ENCODE data around the gene MICOS13. TPM values are rescaled to one million over a fixed set of nuclear protein-coding genes. Genes with fewer than 3 reads are reported as not detected.

Gene MICOS13
- total and polyA plus RNA-seq, 2 donors (not counting 3 experiments of a cell fraction or from before 2014, with no cell fraction given), result 55.3 to 86.1 TPM

GRCh38 chr19:5651361-5651760, 29.0 kb downstream of the MICOS13 start:
- Histone ChIP-seq H3K4me3 (replicated peaks in 1 of 3; ENCODE audit: insufficient read depth in 1 of 3, low read depth in 1 of 3, low read length in 3 of 3) (no peak overlapping the region), H3K9ac (replicated peaks; ENCODE audit: extremely low read depth, insufficient read depth, low read length) (no peak overlapping the region), H2AFZ (ENCODE audit: low read depth, low read length) (no peak overlapping the region), H3K27me3 (ENCODE audit: control insufficient read depth in 2 of 2, insufficient read depth in 2 of 2, low read length in 2 of 2) (no peaks in the 10 kb centered on the region), H3K79me2 (ENCODE audit: control insufficient read depth, insufficient read depth, low read length) (peaks cover 14% of the 10 kb centered on the region), H3K4me1 (ENCODE audit: control insufficient read depth, extremely low read depth, insufficient read depth, low read length) (no peaks in the 10 kb centered on the region), H3K36me3 (ENCODE audit: control insufficient read depth in 2 of 2, extremely low read depth in 1 of 2, insufficient read depth in 2 of 2, low read length in 2 of 2) (peaks cover 19 to 46% of the 10 kb centered on the region in 2 experiments), H3K27ac (ENCODE audit: insufficient read depth, low read depth, low read length) (no peak overlapping the region), H3K9me3 (replicated peaks; ENCODE audit: control insufficient read depth, insufficient read depth, low read length) (no peaks in the 10 kb centered on the region), H4K20me1 (replicated peaks; ENCODE audit: control insufficient read depth, extremely low read depth, insufficient read depth, low read length) (no peaks in the 10 kb centered on the region), H3K9me1 (replicated peaks; ENCODE audit: control insufficient read depth, extremely low read depth, insufficient read depth, low read length) (no peaks in the 10 kb centered on the region), H3K4me2 (ENCODE audit: insufficient read depth, low read length) (no peak overlapping the region)
- ChIA-PET CTCF (no interaction called here), POLR2A (no interaction called here)
- intact Hi-C loops (cut with micrococcal nuclease) (no loop called here), dilution Hi-C loops (cut with MboI; ENCODE audit: extremely low pct_ligation_motif_present, low sequenced_read_pairs) (no loop called here)
- no TSS peak for BruUV-seq (replicated peaks)
- TF ChIP-seq GATA2 (IDR thresholded peaks at IDR 0.05; ENCODE audit: insufficient read depth, insufficient read length, low read depth, low read length), result no peak
- no peak for TF ChIP-seq MYC (IDR thresholded peaks at IDR 0.05; ENCODE audit: low read depth, low read length)
- DNase-seq (ENCODE audit: low read depth, low spot score) (no peak), FAIRE-seq (no peak)

DNA sequence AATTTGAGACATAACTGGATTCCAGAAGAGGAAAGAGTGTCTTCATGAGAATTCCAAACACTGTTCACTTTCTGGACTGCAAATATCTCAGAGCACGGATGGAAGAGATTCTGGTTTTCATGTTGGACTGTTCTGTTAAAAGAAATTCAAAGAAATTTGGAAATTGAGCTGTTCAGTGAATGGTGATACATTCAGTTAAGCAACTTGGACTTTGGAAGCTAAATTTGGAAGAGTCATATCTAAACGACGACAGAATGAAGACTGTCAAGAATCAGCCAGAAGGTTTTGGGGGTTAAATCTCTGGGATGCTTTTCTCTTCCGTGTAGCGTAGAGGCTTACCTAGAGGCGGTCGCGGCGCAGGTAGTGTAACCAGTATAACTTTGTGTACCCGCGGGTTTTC, 31.9 kb downstream of the MICOS13 start:
- intact Hi-C loops (cut with micrococcal nuclease), result loop anchor here (10.0 kb wide), 1 partner anchor 536 kb away; no protein-coding TSS in a partner anchor
- peaks cover 21 to 51% of the 10 kb centered on the region in 2 experiments for H3K36me3 ChIP-seq (ENCODE audit: control insufficient read depth in 2 of 2, extremely low read depth in 1 of 2, insufficient read depth in 2 of 2, low read length in 2 of 2)
- CTCF ChIA-PET, result interaction anchor here (0.7 kb wide), 1 partner anchor 12 kb away, joined by 3 read pairs; no protein-coding TSS in a partner anchor

More for the DNA sequence above, 31.9 kb downstream of the MICOS13 start:
- Histone ChIP-seq H3K79me2 (ENCODE audit: control insufficient read depth, insufficient read depth, low read length) (peaks cover 39% of the 10 kb centered on the region), H3K9ac (replicated peaks; ENCODE audit: extremely low read depth, insufficient read depth, low read length) (no peak overlapping the region), H3K4me1 (ENCODE audit: control insufficient read depth, extremely low read depth, insufficient read depth, low read length) (no peaks in the 10 kb centered on the region), H3K9me3 (replicated peaks; ENCODE audit: control insufficient read depth, insufficient read depth, low read length) (no peaks in the 10 kb centered on the region), H4K20me1 (replicated peaks; ENCODE audit: control insufficient read depth, extremely low read depth, insufficient read depth, low read length) (no peaks in the 10 kb centered on the region), H3K27me3 (ENCODE audit: control insufficient read depth in 2 of 2, insufficient read depth in 2 of 2, low read length in 2 of 2) (no peaks in the 10 kb centered on the region), H3K4me2 (ENCODE audit: insufficient read depth, low read length) (no peak overlapping the region), H3K27ac (ENCODE audit: insufficient read depth, low read depth, low read length) (no peak overlapping the region), H2AFZ (ENCODE audit: low read depth, low read length) (no peak overlapping the region), H3K9me1 (replicated peaks; ENCODE audit: control insufficient read depth, extremely low read depth, insufficient read depth, low read length) (no peaks in the 10 kb centered on the region), H3K4me3 (replicated peaks in 1 of 3; ENCODE audit: insufficient read depth in 1 of 3, low read depth in 1 of 3, low read length in 3 of 3) (no peak overlapping the region)
- POLR2A ChIA-PET, result no interaction called here
- BruUV-seq (replicated peaks), result no TSS peak
- TF ChIP-seq POLR2A (IDR thresholded peaks at IDR 0.05; ENCODE audit: low read depth, low read length) (no peak), MAX (IDR thresholded peaks at IDR 0.05; ENCODE audit: insufficient read depth, insufficient read length) (no peak), MYC (IDR thresholded peaks at IDR 0.05; ENCODE audit: low read depth, low read length) (no peak), GATA2 (IDR thresholded peaks at IDR 0.05; ENCODE audit: insufficient read depth, insufficient read length, low read depth, low read length) (no peak), FOS (IDR thresholded peaks at IDR 0.05; ENCODE audit: borderline replicate concordance, insufficient read depth, low read length) (no peak), EZH2 (IDR thresholded peaks at IDR 0.05; ENCODE audit: borderline replicate concordance, low read depth, low read length, severe bottlenecking) (no peak), JUN (IDR thresholded peaks at IDR 0.05; ENCODE audit: borderline replicate concordance, insufficient read depth, insufficient read length, low read depth) (no peak), POLR2AphosphoS5 (IDR thresholded peaks at IDR 0.05; ENCODE audit: insufficient read depth, low read depth, low read length) (no peak)
- TF ChIP-seq, protein P1, sequence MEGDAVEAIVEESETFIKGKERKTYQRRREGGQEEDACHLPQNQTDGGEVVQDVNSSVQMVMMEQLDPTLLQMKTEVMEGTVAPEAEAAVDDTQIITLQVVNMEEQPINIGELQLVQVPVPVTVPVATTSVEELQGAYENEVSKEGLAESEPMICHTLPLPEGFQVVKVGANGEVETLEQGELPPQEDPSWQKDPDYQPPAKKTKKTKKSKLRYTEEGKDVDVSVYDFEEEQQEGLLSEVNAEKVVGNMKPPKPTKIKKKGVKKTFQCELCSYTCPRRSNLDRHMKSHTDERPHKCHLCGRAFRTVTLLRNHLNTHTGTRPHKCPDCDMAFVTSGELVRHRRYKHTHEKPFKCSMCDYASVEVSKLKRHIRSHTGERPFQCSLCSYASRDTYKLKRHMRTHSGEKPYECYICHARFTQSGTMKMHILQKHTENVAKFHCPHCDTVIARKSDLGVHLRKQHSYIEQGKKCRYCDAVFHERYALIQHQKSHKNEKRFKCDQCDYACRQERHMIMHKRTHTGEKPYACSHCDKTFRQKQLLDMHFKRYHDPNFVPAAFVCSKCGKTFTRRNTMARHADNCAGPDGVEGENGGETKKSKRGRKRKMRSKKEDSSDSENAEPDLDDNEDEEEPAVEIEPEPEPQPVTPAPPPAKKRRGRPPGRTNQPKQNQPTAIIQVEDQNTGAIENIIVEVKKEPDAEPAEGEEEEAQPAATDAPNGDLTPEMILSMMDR (IDR thresholded peaks at IDR 0.05; ENCODE audit: extremely low read depth in 1 of 2, insufficient read depth in 1 of 2, low read depth in 1 of 2, low read length in 2 of 2), result no peak
- FAIRE-seq (peak; percentile 31), DNase-seq (ENCODE audit: low read depth, low spot score) (no peak)
- dilution Hi-C loops (cut with MboI; ENCODE audit: extremely low pct_ligation_motif_present, low sequenced_read_pairs), result no loop called here
